ENCODE data around the gene CFAP46.
"Not testable (repeated sequence)": the region's sequence is repeated elsewhere in the genome, so short reads cannot be mapped to it uniquely, and the experiment has no call there.

Gene CFAP46

DNA sequence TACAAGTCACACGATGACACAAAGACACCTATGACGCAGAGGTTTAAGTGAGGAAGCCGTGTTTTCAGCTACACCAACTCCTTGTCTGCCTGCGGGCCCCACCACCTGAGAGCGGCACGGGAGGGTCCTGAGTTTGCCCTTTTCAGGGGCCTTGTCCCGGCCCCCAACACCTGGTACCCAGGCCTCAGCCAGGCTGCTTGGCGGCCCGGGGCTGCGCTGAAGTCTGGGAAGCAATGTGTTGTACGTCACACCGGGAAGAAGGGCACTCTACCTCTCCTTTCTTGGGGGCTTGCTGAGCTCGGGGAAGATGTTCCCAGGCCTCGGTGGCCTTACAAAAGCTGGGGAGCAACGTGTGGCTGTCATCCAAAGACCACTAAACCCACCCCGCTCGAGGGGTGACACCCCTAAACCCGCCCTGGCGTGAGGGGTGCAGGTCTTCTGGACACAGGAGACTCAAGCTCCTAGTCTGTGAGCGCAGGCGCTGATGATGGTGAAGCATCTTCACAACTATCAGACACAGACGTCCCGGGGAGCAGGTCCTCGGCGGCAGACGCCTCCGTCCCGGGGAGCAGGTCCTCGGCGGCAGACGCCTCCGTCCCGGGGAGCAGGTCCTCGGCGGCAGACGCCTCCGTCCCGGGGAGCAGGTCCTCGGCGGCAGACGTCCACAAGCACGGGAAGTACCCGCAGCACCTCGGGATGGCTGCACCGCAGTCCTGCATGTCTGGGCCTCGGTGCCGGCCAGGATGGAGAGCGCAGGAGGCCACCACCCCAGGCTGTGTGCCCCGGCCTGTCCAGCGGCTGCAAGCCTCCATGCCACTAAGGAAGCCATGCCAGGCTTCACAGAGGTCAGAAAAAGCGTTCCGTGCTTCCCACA lies 15.4 kb downstream of the CFAP46 start:
- DNase-seq, result no peak

- no peak for DNase-seq
Observed at GRCh38 chr10:132926070-132926469, 16.3 kb downstream of the CFAP46 start.

DNA sequence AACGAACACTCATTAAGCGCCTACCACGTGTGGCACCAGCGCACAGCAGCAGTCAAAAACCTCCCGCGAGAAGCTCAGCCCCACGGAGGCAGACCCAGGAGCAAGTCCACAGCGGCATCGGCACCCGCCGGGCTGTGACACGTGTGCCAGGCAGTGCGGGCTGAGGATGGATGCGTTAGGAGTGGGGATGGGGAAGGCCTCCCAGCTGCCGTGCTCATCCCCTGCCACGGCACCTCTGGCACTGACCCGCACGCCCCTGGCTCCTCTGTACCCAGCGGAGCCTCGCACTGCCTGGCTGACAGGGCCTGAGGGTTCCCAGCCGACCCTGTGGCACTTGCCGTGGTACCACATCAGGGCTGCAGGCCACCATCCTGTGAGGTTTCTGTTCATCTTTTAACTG lies 16.8 kb downstream of the CFAP46 start:
- DNase-seq, result no peak

- DNase-seq, result no peak
Observed at GRCh38 chr10:132925071-132925561, 17.3 kb downstream of the CFAP46 start.

- no peak for DNase-seq
Observed at GRCh38 chr10:132924046-132924952, 18.1 kb downstream of the CFAP46 start.

GRCh38 chr10:132923384-132923783 lies 19.0 kb downstream of the CFAP46 start:
- not testable (repeated sequence) for DNase-seq

GRCh38 chr10:132922872-132923271 lies 19.5 kb downstream of the CFAP46 start:
- DNase-seq, result no peak

DNA sequence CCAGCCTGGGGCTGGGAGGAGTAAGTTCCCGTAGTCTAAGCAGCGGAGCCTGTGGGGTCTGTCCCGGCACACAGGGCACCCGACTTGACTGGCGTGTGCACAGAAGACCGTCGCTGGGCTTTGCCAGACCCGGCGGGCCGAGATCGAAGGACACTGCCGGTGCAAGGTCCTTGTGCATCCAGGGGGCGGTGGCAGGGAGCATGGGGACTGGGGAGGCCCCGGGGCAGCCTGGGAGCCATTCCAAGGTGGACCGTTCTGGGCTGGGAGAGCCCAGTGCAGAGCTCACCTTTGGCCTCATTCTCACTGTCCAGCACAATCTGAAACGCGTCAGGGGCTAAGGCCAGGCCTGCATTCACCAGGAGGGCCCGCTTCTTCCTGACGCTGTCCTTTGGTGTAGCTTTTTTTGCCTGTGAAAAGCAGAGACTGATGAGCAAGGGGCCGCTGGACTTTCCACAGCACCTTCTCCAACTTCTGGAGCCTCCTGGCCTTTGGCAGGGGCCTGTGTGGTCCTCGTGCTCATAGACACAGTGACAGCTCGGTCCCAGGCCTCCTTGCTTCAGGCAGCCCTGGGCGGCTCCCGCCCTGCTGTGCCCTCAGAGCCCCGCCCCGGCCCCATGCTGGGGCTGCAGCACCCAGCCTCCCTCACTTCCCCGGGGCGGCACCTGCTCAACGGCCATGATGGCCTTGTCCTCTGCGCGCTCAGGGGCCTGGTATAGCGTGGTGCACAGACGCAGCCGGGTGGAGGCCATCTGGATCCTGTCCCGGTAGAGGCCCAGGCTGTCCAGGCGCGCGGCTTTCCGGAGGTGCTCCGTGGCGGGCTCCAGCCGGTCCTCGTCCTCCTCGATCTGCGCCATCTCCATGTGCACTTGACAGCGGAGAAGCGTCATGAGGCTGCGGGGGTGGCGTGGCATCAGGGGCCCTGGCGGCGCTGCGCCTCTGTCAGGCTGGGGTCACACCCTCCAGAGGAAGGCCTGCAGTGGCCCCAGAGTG lies 20.3 kb downstream of the CFAP46 start:
- DNase-seq, result no peak

DNA sequence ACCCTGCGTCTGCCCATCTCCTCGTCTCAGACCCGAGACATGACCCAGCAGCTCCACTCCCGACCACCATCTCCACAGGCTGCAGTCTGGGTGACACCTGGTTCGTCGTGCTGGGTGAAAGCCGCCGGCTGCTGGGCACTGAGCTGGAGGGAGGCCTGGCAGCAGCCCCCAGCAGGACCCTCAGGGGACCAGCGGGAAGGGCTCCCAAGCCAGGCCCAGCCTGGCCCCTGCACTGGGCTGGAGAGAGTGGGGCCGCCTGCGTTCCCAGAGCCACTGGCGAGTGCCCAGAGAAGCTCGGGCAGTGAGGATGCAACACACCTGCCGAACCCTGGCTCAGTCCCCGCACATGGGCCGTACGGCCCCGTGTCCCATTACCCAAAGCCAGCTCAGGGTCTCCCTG lies 21.3 kb downstream of the CFAP46 start:
- no peak for DNase-seq

DNA sequence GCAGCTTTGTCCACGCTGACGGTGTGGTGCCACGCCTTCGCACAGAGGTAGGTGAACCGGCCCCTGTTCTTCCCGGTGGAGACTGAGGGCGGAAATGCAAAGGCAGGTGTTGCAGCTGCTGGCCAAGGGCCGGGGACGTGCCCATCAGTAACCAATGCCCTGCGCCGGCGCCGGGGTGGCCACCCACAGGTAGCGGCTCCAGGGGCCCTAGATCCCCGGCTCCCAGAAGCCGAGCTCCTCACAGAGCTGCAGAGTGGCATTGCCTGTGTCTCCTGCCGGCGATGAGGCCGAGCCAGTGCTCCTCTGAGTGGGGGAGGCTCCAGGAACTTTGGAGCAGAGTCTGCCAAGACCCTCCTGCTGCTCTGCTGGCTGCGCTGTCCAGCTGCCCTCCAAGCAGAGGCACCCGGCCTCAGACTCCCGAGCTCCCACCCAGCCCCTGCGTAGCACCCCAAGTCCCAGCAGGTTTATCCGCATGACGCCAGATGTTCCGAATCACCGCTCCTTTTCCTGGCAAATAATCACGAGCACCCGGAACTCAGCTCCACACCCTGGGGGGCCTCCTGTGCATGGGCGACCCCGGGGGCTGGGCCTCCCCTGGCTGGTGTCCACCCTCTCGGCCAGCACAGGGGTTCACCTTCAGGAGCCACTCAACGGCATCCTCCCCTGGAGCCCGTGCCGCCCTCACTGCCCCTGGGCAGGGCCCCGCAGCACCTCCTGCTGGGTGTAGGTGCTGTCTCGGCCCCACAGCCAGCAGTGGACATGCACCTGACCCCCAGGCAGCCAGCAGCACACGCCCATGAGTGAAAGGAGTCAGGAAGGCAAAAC lies 22.1 kb downstream of the CFAP46 start:
- no peak for DNase-seq

GRCh38 chr10:132919374-132920100 lies 22.8 kb downstream of the CFAP46 start:
- no peak for DNase-seq

DNA sequence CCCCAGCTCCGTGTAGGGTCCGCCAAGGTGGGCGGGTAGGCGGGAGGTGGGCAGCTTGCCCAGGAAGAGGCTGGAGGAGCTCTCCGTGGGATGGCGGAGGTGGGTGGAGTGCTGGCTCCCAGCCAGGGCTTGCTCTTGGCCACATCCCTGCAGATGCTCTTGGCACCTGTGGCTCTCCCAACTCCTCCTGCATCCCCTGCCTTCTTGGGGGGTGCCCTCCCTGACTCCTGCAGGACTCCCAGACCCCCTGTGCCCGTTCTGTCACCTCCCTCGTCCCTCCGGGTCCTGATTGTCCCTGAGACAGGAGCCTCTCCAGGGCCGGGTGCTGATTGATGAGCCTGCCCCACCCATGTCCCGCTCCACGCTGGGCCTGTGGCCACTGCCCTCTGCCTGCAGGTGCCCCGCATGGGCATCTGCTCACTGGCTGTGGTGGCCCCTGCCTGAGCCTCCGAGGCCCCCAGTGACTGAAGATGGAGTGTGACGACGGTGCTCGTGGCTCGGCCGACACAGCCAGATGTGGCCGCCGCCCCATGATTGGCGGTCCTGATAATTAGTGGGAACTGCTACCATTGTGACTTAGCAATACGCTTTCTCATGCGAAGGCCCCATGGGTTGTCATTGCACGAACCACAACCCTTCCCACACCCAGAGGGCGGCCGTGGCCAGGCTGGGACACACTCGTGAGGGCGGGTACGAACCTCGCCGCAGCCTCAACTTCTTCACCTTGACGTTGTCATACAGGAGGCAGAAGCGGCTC lies 23.6 kb downstream of the CFAP46 start:
- no peak for DNase-seq

GRCh38 chr10:132918264-132918616 lies 24.1 kb downstream of the CFAP46 start:
- DNase-seq, result no peak

- DNase-seq, result no peak
Observed at GRCh38 chr10:132916956-132917666, 25.3 kb downstream of the CFAP46 start.

GRCh38 chr10:132916421-132916841 lies 25.9 kb downstream of the CFAP46 start:
- DNase-seq, result no peak

GRCh38 chr10:132915411-132915810 lies 27.0 kb downstream of the CFAP46 start:
- no peak for DNase-seq

DNA sequence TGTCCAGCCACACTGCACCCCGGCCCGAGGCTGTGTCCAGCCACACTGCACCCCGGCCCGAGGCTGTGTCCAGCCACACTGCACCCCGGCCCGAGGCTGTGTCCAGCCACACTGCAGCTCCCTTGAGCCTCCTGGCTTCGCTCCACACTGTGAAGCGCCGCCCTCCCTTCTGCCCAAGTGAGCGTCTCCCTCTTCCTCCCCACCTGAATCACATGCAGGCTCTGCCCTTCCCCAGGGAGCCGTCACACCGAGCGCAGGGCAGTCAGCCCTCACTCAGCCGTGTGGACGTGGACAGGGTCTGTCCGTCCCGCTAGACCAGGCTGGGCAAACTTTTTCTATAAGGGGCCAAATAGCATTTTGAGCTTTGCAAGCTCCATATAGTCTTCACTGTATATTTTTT lies 27.6 kb downstream of the CFAP46 start:
- no peak for DNase-seq

- no peak for DNase-seq
Observed at GRCh38 chr10:132913559-132914115, 28.7 kb downstream of the CFAP46 start.
